OCI-LY3 (cell line): Measurements from ENCODE around the gene SFSWAP.
"Not testable (repeated sequence)": the region's sequence is repeated elsewhere in the genome, so short reads cannot be mapped to it uniquely, and the experiment has no call there.

Source experiments
- EZH2phosphoT487 ChIP-seq: fragments of 200-600 bp; shearing (Covaris generic); IDR thresholded peaks from 2 replicates; pipeline ENCODE4 v1.6.1; 2018; ENCODE audit warnings: antibody characterized with exemption, mixed run types, low read depth
- TF ChIP-seq, protein P1 (sequence below): fragments of 200-600, 300-600 bp; sonication (generic); IDR thresholded peaks from 2 replicates; pipeline ENCODE4 v1.5.1; 2014; ENCODE audit warnings: antibody characterized with exemption, low read length, low read depth

DNA sequence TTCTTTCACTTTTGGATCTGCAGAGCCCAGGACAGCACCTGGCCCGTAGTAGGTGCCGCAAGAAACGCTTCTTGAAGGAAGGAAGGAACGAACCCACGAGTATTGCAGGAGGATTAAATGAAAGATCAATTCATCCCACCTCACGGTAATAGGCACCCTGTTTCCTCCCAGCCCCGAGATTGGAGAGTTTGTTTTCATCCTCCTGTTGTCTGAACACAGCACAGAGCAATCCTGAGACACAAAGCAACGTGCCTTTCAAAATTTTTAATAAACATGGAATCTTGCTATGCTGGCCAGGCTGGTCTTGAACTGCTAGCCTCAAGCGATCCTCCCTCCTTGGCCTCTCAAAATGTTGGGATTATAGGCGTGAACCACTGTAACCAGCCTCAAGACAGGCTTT lies 48.5 kb upstream of the SFSWAP start:
- not testable (repeated sequence) for TF ChIP-seq EZH2phosphoT487
- TF ChIP-seq, protein P1, sequence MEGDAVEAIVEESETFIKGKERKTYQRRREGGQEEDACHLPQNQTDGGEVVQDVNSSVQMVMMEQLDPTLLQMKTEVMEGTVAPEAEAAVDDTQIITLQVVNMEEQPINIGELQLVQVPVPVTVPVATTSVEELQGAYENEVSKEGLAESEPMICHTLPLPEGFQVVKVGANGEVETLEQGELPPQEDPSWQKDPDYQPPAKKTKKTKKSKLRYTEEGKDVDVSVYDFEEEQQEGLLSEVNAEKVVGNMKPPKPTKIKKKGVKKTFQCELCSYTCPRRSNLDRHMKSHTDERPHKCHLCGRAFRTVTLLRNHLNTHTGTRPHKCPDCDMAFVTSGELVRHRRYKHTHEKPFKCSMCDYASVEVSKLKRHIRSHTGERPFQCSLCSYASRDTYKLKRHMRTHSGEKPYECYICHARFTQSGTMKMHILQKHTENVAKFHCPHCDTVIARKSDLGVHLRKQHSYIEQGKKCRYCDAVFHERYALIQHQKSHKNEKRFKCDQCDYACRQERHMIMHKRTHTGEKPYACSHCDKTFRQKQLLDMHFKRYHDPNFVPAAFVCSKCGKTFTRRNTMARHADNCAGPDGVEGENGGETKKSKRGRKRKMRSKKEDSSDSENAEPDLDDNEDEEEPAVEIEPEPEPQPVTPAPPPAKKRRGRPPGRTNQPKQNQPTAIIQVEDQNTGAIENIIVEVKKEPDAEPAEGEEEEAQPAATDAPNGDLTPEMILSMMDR: not testable (repeated sequence)
